H1 (cell line): ENCODE results near the gene ZHX3. TPM values are rescaled to one million over a fixed set of nuclear protein-coding genes. Genes with fewer than 3 reads are reported as not detected.

Experiments used
- CTCF ChIA-PET: fragments of 300-600 bp; sonication (Branson Sonifier 250); formaldehyde crosslinking; loops from one replicate; lab custom pipeline; 2021; ENCODE audit not compliant: partially characterized antibody; lab: Charles Lee
- POLR2A ChIA-PET: fragments of 300-600 bp; sonication (Branson Sonifier 250); formaldehyde crosslinking; loops from one replicate; lab custom pipeline; 2021; ENCODE audit warnings: inconsistent platforms; ENCODE audit not compliant: partially characterized antibody; lab: Charles Lee
- DNase-seq, 2 experiments: peaks; one replicate each; pipeline versions ENCODE4 v3.0.0 to v3.0.0-alpha.2; 2010 to 2022; ENCODE audit warnings: low spot score in 2 of 2, low read depth in 1 of 2, mixed read lengths in 1 of 2
- FAIRE-seq: peaks from 2 replicates; lab custom pipeline; 2011; peaks lifted over from hg19 to GRCh38; lab: Jason Lieb, UNC
- H2AFZ ChIP-seq: 2 replicates; pipeline ENCODE4 v1.8.1; 2012; ENCODE audit warnings: low read length, inconsistent platforms
- H2AK5ac ChIP-seq: 2 replicates; pipeline ENCODE4 v1.6.1; 2013; ENCODE audit warnings: low read depth, low read length
- H2BK120ac ChIP-seq: replicated peaks from 2 replicates; pipeline ENCODE3; 2013; ENCODE audit warnings: low read depth, low read length, inconsistent platforms
- H2BK12ac ChIP-seq: 2 replicates; pipeline ENCODE4 v1.6.1; 2013; ENCODE audit warnings: low read depth, low read length
- H2BK15ac ChIP-seq: 2 replicates; pipeline ENCODE4 v1.6.1; 2013; ENCODE audit warnings: low read length
- H2BK20ac ChIP-seq: 2 replicates; pipeline ENCODE4 v1.6.1; 2013; ENCODE audit warnings: low read length
- H2BK5ac ChIP-seq: 2 replicates; pipeline ENCODE4 v1.6.1; 2013; ENCODE audit warnings: low read depth, low read length
- H3K14ac ChIP-seq: 2 replicates; pipeline ENCODE4 v1.6.1; 2013; ENCODE audit warnings: inconsistent platforms; ENCODE audit not compliant: insufficient read length
- H3K18ac ChIP-seq: 2 replicates; pipeline ENCODE4 v1.6.1; 2013; ENCODE audit warnings: low read length; ENCODE audit errors: extremely low read depth
- H3K23ac ChIP-seq: 2 replicates; pipeline ENCODE4 v1.6.1; 2013; ENCODE audit warnings: inconsistent platforms; ENCODE audit not compliant: insufficient read length
- H3K23me2 ChIP-seq: 2 replicates; pipeline ENCODE4 v1.6.1; 2013; ENCODE audit warnings: low read depth, low read length
- H3K27ac ChIP-seq: 2 replicates; pipeline ENCODE4 v1.6.1; 2011; ENCODE audit warnings: low read depth, low read length, inconsistent platforms
- H3K27me3 ChIP-seq, 4 experiments: replicated peaks in 1 of 4; 1 replicate in 1 of 4; 2 replicates in 3 of 4; pipeline versions ENCODE4 v1.6.1 to v1.8.1; 2011 to 2013; ENCODE audit warnings: low read length in 3 of 4, mild to moderate bottlenecking in 3 of 4, inconsistent platforms in 2 of 4, mixed read lengths in 2 of 4, moderate library complexity in 1 of 4; ENCODE audit not compliant: control insufficient read depth in 3 of 4, insufficient read depth in 3 of 4; ENCODE audit errors: extremely low read depth in 1 of 4
- H3K36me3 ChIP-seq, 4 experiments: 2 replicates each; pipeline versions ENCODE4 v1.6.1 to v1.8.1; 2011 to 2013; ENCODE audit warnings: mild to moderate bottlenecking in 4 of 4, low read length in 3 of 4, moderate library complexity in 2 of 4, control low read depth in 1 of 4, inconsistent platforms in 1 of 4; ENCODE audit not compliant: insufficient read depth in 4 of 4, control insufficient read depth in 2 of 4
- H3K4ac ChIP-seq: replicated peaks from 2 replicates; pipeline ENCODE3; 2013; ENCODE audit warnings: low read length, low read depth, mixed read lengths, inconsistent platforms; ENCODE audit not compliant: insufficient read length
- H3K4me1 ChIP-seq, 4 experiments: replicated peaks in 1 of 4; 1 replicate in 1 of 4; 2 replicates in 3 of 4; pipeline versions ENCODE4 v1.6.1 to v1.8.1; 2011 to 2013; ENCODE audit warnings: low read length in 3 of 4, inconsistent platforms in 2 of 4, mixed read lengths in 1 of 4; ENCODE audit not compliant: insufficient read depth in 4 of 4, control insufficient read depth in 3 of 4
- H3K4me2 ChIP-seq, 2 experiments: 2 replicates each; pipeline versions ENCODE4 v1.6.1 to v1.8.1; 2011 to 2013; ENCODE audit warnings: low read depth in 2 of 2, low read length in 2 of 2, control low read depth in 1 of 2, inconsistent platforms in 1 of 2, mild to moderate bottlenecking in 1 of 2; ENCODE audit not compliant: insufficient read depth in 1 of 2
- H3K4me3 ChIP-seq, 4 experiments: fragments of 200-600, 300-600 bp in 1 of 4; sonication (generic), shearing (Covaris generic), sonication (Bioruptor Twin) in 1 of 4; 2 replicates each; pipeline versions ENCODE4 v1.5.1 to v1.8.1; 2011 to 2016; ENCODE audit warnings: low read length in 4 of 4, low read depth in 3 of 4, control low read depth in 2 of 4, inconsistent platforms in 2 of 4, mild to moderate bottlenecking in 2 of 4, mixed read lengths in 1 of 4, moderate library complexity in 1 of 4; ENCODE audit not compliant: insufficient read depth in 2 of 4; ENCODE audit errors: extremely low read depth in 1 of 4
- H3K56ac ChIP-seq: replicated peaks from 2 replicates; pipeline ENCODE3; 2013; ENCODE audit warnings: low read depth, mild to moderate bottlenecking, mixed read lengths, low read length, inconsistent platforms; ENCODE audit not compliant: insufficient read length
- H3K79me1 ChIP-seq: 2 replicates; pipeline ENCODE4 v1.6.1; 2013; ENCODE audit warnings: low read depth, low read length, control low read depth
- H3K79me2 ChIP-seq, 2 experiments: 2 replicates each; pipeline versions ENCODE4 v1.6.1 to v1.8.1; 2012 to 2013; ENCODE audit warnings: low read length in 2 of 2, mild to moderate bottlenecking in 2 of 2, inconsistent platforms in 1 of 2; ENCODE audit not compliant: insufficient read depth in 2 of 2, control insufficient read depth in 1 of 2
- H3K9ac ChIP-seq, 4 experiments: replicated peaks in 1 of 4; 1 replicate in 1 of 4; 2 replicates in 3 of 4; pipeline versions ENCODE4 v1.6.1 to v1.8.1; 2011 to 2013; ENCODE audit warnings: low read depth in 3 of 4, low read length in 3 of 4, control low read depth in 2 of 4, mild to moderate bottlenecking in 2 of 4, moderate library complexity in 2 of 4, inconsistent platforms in 1 of 4; ENCODE audit errors: extremely low read depth in 1 of 4
- H3K9me3 ChIP-seq, 2 experiments: 2 replicates each; pipeline versions ENCODE4 v1.6.1 to v1.8.1; 2012 to 2013; ENCODE audit warnings: mild to moderate bottlenecking in 2 of 2, moderate library complexity in 2 of 2, control low read depth in 1 of 2, inconsistent platforms in 1 of 2, low read depth in 1 of 2, low read length in 1 of 2, mixed read lengths in 1 of 2; ENCODE audit not compliant: insufficient read depth in 2 of 2
- H4K20me1 ChIP-seq, 2 experiments: replicated peaks in 1 of 2; 2 replicates each; pipeline versions ENCODE3 to v1.8.1; 2011 to 2013; ENCODE audit warnings: inconsistent platforms in 2 of 2, low read length in 2 of 2, mild to moderate bottlenecking in 1 of 2; ENCODE audit not compliant: insufficient read depth in 2 of 2, control insufficient read depth in 1 of 2
- H4K5ac ChIP-seq: 2 replicates; pipeline ENCODE4 v1.6.1; 2013; ENCODE audit warnings: low read length, low read depth, mixed read lengths, inconsistent platforms; ENCODE audit not compliant: insufficient read length
- H4K8ac ChIP-seq: 2 replicates; pipeline ENCODE4 v1.8.0; 2013; ENCODE audit warnings: mild to moderate bottlenecking, moderate library complexity, low read length, inconsistent platforms; ENCODE audit not compliant: insufficient read depth; ENCODE audit errors: extremely low read depth
- H4K91ac ChIP-seq: replicated peaks from 2 replicates; pipeline ENCODE3; 2013; ENCODE audit warnings: low read length, mixed read lengths, inconsistent platforms; ENCODE audit not compliant: insufficient read length
- CEBPB ChIP-seq: IDR thresholded peaks from 2 replicates; pipeline ENCODE4 v1.6.1; 2012; ENCODE audit warnings: low read depth, low read length
- CHD2 ChIP-seq: IDR thresholded peaks from 2 replicates; pipeline ENCODE4 v1.6.1; 2012; ENCODE audit warnings: low read length, improper control_type of control experiment
- CREB1 ChIP-seq: IDR thresholded peaks from 2 replicates; pipeline ENCODE4 v1.6.1; 2012; ENCODE audit warnings: inconsistent platforms
- EGR1 ChIP-seq: IDR thresholded peaks from 2 replicates; pipeline ENCODE4 v1.6.1; 2011; ENCODE audit warnings: low read depth, low read length, borderline replicate concordance
- FOSL1 ChIP-seq: IDR thresholded peaks from 2 replicates; pipeline ENCODE4 v1.6.1; 2011; ENCODE audit warnings: mild to moderate bottlenecking, low read depth, low read length, moderate library complexity; ENCODE audit not compliant: insufficient read depth
- HDAC2 ChIP-seq, 2 experiments: fragments of 300-600 bp in 1 of 2; sonication (generic) in 1 of 2; IDR thresholded peaks; 2 replicates each; pipeline ENCODE4 v1.6.1; 2011 to 2012; ENCODE audit warnings: low read depth in 2 of 2, low read length in 2 of 2, mild to moderate bottlenecking in 2 of 2, moderate library complexity in 2 of 2, borderline replicate concordance in 1 of 2, inconsistent platforms in 1 of 2
- KDM1A ChIP-seq: fragments of 200-600, 300-600 bp; sonication (generic); IDR thresholded peaks from 2 replicates; pipeline ENCODE4 v1.7.1; 2016; ENCODE audit warnings: mild to moderate bottlenecking, low read length, borderline replicate concordance
- MAFK ChIP-seq: IDR thresholded peaks from 2 replicates; pipeline ENCODE4 v1.6.1; 2012; ENCODE audit warnings: low read depth, mild to moderate bottlenecking, improper control_type of control experiment, low read length
- POLR2A ChIP-seq, 2 experiments: IDR thresholded peaks; 1 replicate in 1 of 2; 2 replicates in 1 of 2; pipeline ENCODE4 v1.6.1; 2011; ENCODE audit warnings: low read depth in 2 of 2, low read length in 2 of 2, mild to moderate bottlenecking in 2 of 2; ENCODE audit errors: control extremely low read depth in 1 of 2
- RAD21 ChIP-seq, 2 experiments: IDR thresholded peaks in 1 of 2; conservative IDR thresholded peaks in 1 of 2; 2 replicates each; pipeline ENCODE4 v1.6.1; 2011; ENCODE audit warnings: low read depth in 2 of 2, low read length in 2 of 2, improper control_type of control experiment in 1 of 2, inconsistent platforms in 1 of 2, mild to moderate bottlenecking in 1 of 2, moderate library complexity in 1 of 2
- RNF2 ChIP-seq: fragments of 200-900, 300-1000 bp; sonication (generic); IDR thresholded peaks from 2 replicates; pipeline ENCODE4 v1.7.1; 2016; ENCODE audit warnings: borderline replicate concordance, low read depth, mild to moderate bottlenecking, antibody characterized with exemption, low read length; ENCODE audit not compliant: poor library complexity, severe bottlenecking; ENCODE audit errors: missing control alignments
- SIX5 ChIP-seq: IDR thresholded peaks from 2 replicates; pipeline ENCODE4 v1.6.1; 2011; ENCODE audit warnings: mild to moderate bottlenecking, low read depth, low read length
- SP2 ChIP-seq: IDR thresholded peaks from 2 replicates; pipeline ENCODE4 v1.6.1; 2012; ENCODE audit warnings: mild to moderate bottlenecking, low read length, inconsistent platforms
- TBP ChIP-seq: IDR thresholded peaks from 2 replicates; pipeline ENCODE4 v1.6.1; 2011; ENCODE audit warnings: low read depth, low read length, improper control_type of control experiment
- TCF12 ChIP-seq: IDR thresholded peaks from 2 replicates; pipeline ENCODE4 v1.6.1; 2011; ENCODE audit warnings: low read depth, mild to moderate bottlenecking, low read length
- WGBS, 2 experiments: shearing (Covaris generic) in 1 of 2; methylation state at CpG; one replicate each; pipeline versions ENCODE4 v1.1.6 to v1.1.7; 2013 to 2015; ENCODE audit warnings: low lambda C conversion rate in 2 of 2, mixed read lengths in 2 of 2, inconsistent platforms in 1 of 2, low coverage in 1 of 2, missing lambda C conversion rate in 1 of 2; ENCODE audit not compliant: insufficient replicate concordance in 2 of 2, insufficient coverage in 1 of 2, insufficient read length in 1 of 2; ENCODE audit errors: extremely low coverage in 1 of 2, missing lambda C conversion rate in 1 of 2; 5-methylcytosine and 5-hydroxymethylcytosine counted together
- polyA plus RNA-seq, 7 experiments: library from polyadenylated mRNA; depleted of rRNA in 3 of 7; stranded (reverse) in 5 of 7; unstranded in 2 of 7; fragments of >200 nt in 5 of 7; fragments of 200-250 nt in 2 of 7; gene quantifications; 1 replicate in 5 of 7; 2 replicates in 1 of 7; 4 replicates in 1 of 7; pipeline versions ENCODE4 v1.2.1 to v1.2.3, GENCODE V29; 2011 to 2013; ENCODE audit warnings: missing spikeins in 2 of 7, mixed read lengths in 2 of 7
- total RNA-seq: library from RNA; stranded (reverse); fragmentation: NEBNext Ultra II Directional; extraction: Animal tissue kit (Norgen Biotek cat#: 25700); gene quantifications from 2 replicates; pipeline ENCODE4 v1.2.1, GENCODE V29; 2021
- TF ChIP-seq, protein P1 (sequence below): IDR thresholded peaks from 2 replicates; pipeline ENCODE4 v1.6.1; 2012; ENCODE audit warnings: inconsistent platforms

ZHX3 gene
- total and polyA plus RNA-seq, 2 of the 8 experiments (the other 6 are each of a cell fraction or from before 2014, with no cell fraction given), result 1.00 to 7.8 TPM

DNA sequence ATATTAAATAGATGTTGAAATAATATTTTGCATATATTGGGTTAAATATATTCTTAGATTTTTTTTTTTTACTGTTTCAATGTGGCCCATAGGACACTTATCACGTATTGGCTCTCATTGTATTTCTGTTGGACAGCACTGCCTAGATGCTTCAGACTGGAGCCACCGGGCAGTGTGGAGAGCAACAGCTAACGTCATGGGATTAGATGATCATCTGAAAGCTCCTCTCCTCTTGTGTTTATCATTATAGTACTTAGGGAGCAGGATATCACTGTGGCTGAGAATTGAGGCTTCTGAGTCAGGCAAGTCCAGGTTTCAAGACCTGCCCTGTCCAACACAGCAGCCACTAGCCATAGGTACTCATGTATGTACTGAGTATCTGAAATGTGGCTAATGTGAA, 87.4 kb downstream of the ZHX3 start:
- 90% methylated on average over 3 of the region's 3 CpGs; no CpG with 5 or more reads in 1 of the 2 experiments for WGBS, 2 experiments
- Histone ChIP-seq H3K4me2 (no peak overlapping the region), H2BK15ac (no peak overlapping the region), H3K18ac (no peak overlapping the region), H2AK5ac (no peak overlapping the region), H3K4me1 (no peaks in the 10 kb centered on the region), H4K91ac (no peak overlapping the region), H2BK20ac (no peak overlapping the region), H2AFZ (no peak overlapping the region), H3K14ac (no peak overlapping the region), H2BK12ac (no peak overlapping the region), H3K4ac (no peak overlapping the region), H4K8ac (no peak overlapping the region), H3K9ac (no peak overlapping the region), H3K23ac (no peak overlapping the region), H3K4me3 (no peak overlapping the region), H3K36me3 (no peaks in the 10 kb centered on the region), H3K9me3 (no peaks in the 10 kb centered on the region), H3K56ac (no peak overlapping the region), H4K20me1 (no peaks in the 10 kb centered on the region), H3K23me2 (no peaks in the 10 kb centered on the region), H3K79me2 (no peaks in the 10 kb centered on the region), H4K5ac (no peak overlapping the region), H2BK120ac (no peak overlapping the region), H2BK5ac (no peak overlapping the region), H3K27me3 (no peaks in the 10 kb centered on the region), H3K79me1 (no peaks in the 10 kb centered on the region), H3K27ac (no peak overlapping the region)
- CTCF ChIA-PET, result no interaction called here
- POLR2A ChIA-PET, result no interaction called here
- FAIRE-seq (no peak), DNase-seq (no peak)
- TF ChIP-seq SP2 (no peak), TBP (no peak), POLR2A (IDR thresholded peaks at IDR 0.05; ENCODE audit: control extremely low read depth in 1 of 2, low read depth in 2 of 2, low read length in 2 of 2) (no peak), RAD21 (IDR thresholded peaks at IDR 0.05 in 1 of 2, conservative IDR thresholded peaks at IDR 0.05 in 1 of 2; ENCODE audit: low read depth in 2 of 2, low read length in 2 of 2) (no peak), TCF12 (no peak), MAFK (no peak), CHD2 (no peak), RNF2 (no peak), SIX5 (no peak), FOSL1 (no peak), EGR1 (no peak), CREB1 (no peak), KDM1A (no peak), HDAC2 (IDR thresholded peaks at IDR 0.05; ENCODE audit: borderline replicate concordance in 1 of 2, low read depth in 2 of 2, low read length in 2 of 2) (no peak), CEBPB (no peak)
- TF ChIP-seq, protein P1, sequence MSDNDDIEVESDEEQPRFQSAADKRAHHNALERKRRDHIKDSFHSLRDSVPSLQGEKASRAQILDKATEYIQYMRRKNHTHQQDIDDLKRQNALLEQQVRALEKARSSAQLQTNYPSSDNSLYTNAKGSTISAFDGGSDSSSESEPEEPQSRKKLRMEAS, result no peak
